ENCODE data around the gene CMTM6.
"Not testable (repeated sequence)": the region's sequence is repeated elsewhere in the genome, so short reads cannot be mapped to it uniquely, and the experiment has no call there.

CMTM6 gene

DNA sequence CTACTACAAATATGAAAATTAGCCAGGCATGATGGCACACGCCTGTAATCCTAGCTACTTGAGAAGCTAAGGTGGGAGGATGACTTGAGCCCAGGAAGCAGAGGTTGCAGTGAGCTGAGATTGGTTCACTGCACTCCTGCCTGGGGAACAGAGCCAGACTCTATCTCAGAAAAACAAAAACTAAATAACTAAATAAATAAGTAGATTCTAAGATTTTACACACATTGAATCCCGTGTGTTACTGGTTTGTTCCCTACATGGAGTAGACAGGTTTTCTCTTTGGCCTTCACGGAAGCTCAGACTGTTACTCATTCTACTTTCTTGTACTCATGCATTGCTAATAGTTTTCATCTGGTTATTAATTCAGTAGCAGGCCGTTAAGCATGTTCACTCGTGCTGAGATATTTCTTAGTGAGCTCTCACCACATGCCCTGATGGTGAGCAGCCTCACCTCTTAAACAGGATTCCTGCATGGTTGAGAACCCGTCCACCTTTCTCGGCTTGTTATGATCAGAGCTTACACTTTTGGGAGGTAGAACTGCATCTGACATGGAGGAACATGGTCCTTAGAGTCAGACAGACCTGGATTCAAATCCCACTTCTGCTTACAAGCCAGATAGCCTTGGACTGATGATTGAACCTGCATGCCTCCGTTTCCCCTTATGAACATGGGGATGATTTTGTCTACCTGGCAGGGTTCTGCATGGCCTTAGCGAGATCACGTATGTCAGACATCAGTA is 61.9 kb downstream of the CMTM6 start:
- no peak for DNase-seq

DNA sequence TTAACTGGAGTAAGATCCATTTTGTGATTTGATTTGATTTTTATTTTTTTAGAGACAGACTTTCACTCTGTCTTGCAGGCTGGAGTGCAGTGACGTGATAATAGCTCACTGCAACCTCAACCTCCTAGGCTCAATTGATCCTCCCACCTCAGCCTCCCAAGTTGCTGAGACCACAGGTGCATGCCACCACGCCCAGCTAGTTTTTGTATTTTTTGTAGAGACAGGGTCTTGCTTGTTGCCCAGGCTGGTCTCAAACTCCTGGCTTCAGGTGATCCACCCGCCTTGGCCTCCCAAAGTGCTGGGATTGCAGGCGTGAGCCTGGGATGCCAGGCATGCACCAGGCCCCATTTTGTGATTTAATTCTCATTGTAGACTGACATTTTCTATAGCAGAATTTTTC is 63.2 kb downstream of the CMTM6 start:
- not testable (repeated sequence) for DNase-seq

DNA sequence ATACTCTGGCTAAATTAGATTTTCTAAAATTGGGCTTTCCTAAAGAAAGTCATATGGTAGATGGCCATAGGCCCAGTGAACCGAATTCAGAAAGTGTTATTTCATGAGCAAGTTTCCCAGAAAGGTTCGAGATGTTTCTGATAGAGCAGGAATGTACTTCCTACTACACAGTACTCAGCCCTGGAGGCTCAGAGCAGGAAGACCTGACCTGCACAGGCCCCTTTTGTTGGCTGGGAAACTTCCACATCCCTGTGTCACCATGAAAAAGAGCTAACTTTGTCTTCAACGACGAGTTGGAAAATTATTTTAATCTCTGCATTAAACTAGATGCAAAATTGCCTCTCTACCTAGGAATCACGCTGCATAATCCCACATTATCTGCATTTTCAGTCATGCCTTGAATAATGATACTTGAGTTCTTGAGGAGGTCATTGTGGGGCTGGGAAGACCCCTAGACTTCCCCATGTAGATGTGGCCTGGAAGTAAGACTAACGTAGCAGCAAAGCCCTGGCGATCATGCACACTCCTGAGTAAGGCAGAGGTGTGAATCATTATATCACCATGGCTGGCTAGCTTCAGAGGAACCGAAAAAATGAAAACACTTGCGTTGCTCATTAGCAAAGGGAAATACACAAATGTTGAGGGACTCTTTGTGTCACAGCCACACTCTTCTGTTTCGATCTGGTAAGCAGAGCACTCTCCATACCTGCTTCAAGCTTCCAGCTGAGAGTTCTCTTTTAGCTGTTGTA is 63.9 kb downstream of the CMTM6 start:
- DNase-seq = no peak

DNA sequence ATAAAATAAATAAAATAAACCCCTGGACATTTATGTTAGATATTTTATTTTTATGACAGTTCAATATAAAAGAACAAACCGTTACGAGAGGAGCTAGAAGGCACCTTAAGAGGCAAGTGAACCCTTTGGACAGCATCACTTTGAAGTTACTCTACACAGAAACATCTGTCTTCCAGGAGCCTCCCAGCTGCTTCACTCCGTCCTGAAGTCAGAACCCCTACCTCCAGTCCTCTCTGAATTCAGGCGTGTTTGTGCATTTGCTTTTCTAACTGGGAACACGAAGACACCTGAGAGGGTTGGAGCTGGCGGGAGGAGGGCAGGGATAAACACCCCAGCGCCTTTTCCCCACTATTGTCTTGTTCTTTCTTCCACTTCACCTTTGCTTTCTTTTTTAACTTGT is 64.8 kb downstream of the CMTM6 start:
- DNase-seq = no peak

DNA sequence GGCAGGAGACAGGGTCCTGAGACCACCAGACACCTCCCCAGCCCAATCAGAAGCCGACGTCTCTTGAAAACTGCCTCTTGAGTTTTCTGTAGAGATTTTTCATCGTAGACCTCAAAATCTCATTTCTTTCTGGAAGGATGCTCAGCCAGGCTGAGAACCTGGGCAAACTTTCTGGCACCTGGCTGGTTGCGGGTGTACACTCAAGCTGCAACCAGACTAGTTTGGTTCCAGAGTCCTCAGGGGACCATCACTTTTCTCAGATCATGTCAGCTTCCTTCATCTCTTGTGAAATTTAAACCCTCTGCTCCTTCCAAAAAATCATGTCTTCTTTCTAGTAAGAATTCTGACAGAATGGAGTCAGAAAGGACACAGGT is 65.8 kb downstream of the CMTM6 start:
- no peak for DNase-seq

DNA sequence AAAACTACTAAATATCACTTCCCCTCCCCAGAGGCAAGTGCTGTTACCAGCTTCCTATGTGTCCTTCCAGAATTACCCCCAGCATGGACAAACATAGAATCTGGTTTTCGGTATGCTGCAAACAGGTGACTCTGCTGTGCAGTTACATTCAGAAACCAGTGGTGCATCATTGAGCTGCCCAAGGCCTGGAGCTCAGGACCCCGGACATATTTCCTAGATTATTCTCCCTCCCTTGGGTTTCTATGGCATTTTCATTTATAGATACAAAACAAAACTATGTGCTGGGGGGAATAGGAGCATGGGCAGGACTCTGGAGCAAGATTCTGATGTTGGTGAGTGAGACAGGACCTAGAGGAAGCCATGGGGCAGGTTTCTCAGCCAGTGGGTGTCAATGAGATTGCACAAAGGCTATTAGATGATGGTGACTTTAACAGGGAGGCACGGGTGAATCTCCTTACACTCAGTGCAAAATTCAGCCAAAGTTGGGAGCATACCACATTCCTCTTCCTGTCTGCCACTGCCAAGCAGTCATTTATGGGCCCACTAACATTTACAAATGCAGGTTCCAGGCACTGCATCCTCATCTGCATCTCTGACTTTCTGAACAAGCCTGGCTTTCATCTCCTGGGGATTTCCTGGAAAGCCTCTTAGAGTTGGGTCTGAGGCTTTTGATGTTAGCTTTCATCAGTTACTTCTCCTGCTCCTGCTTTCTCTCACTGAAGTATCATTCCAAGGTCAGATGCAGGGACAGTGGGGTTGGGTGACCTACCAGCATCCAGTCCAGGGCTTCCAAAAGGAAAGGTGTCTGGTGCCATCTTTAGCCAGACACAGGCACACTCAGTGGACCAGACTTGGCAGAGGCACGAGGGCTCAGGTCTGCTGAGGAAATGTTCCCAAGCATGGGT is 66.5 kb downstream of the CMTM6 start:
- DNase-seq = no peak

DNA sequence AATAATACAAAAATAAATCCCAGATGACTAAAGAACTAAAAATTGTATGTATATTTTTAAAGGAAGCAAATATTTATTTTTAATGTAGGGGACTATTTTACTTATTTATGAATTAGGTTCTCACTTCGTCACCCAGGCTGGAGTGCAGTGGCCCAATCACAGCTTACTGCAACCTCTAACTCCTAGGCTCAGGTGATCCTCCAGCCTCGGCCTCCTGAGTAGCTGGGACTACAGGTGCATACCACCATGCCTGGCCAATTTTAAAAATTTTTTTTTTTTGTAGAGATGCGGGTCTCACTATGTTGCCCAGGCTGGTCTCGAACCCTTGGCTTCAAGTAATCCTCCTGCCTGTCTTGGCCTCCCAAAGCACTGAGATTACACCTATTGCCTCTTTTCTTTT is 68.4 kb downstream of the CMTM6 start:
- no peak for DNase-seq

DNA sequence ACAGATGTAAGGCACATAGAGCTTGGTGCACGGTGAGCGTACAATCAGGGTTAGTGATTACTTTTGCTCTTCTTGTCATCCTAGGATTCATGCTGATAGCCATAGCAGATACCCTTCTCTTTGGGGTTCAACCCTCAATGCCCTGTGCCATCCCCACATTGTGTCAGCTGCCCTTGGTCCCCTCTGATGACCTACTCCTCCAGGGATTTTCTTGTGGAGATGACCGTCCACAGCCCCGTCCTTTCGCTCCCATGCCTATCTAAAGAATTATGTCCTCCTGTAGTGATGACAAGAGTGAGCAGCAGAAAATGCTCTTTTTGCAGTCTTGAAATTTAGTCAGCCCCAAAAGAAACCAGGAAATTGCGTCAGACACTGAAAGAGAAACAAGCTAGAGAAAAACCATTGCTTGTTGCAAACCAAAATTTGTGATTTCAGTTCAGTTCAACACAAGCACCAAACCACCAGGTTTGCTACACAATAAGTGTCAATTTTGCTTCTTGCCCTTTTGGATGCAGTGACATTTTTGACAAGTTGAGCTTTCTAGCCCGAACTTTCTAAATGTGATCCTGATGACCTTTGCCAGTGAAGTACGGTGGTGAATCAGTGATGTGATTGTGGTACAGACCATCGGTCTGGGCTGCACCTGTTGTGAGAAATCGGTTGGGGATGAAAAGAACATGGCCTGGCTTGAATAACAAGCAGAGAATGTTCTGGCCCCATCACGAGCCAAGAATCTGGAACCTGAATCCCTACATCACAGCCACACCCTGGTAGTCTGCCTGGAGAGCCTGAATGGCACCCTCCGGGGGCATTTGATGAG is 69.7 kb downstream of the CMTM6 start:
- no peak for DNase-seq

DNA sequence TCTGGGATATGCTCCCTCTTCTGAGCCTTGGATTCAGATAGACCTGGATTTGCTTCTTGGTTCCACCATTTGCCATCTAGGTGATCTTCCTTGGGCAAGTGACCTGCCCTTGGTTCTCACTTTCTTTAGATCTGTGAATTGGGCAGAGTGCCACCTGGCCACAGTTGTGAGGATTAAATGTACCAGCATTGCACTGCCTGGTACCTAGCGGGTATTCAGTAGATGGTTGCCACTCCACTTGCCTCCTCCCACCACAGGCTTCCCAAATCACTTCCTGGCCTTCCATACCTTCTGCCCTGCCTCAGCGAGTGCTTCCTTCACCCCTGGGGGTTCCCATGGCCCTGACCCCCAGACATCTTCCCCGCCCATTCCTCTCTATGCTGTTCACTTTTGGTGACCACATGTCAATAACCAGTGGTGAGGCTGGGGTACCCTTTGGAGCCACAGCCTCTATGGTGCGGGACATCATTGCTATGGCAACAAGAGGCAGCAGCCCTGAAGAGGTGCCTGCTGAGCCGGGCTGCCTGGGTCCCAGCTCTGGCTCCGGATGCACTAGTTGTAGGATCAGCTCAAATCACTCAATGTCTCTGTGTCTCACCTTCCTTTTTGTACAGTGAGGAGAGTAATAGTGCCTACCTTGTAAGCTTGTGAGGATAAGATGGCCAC is 70.5 kb downstream of the CMTM6 start:
- DNase-seq = no peak

DNA sequence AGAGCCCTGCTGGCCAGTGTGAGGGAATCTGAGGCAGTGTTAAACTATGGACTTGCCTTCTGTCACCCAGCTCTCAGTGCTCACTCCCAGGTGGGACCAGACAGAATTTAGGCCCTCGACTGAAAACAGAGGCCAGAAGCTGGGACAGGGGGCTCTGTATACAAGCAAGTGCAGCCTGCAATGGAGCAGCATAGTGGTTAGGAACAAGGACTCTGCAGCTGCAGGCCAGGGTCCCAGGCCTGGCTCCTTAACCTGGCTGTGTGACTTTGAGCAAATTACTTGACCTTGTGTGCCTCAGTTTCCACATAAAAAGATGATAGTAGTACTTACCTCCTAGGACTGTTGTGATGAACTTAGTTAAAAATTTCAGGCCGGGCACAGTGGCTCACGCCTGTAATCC is 71.2 kb downstream of the CMTM6 start:
- DNase-seq = no peak

All from activated gamma-delta T cell treated with Interleukin-2 at 50 U/mL for 16 hours (primary cell).